Osteocyte (in vitro differentiated cells): ENCODE data around the gene PPP4C. TPM values are rescaled to one million over a fixed set of nuclear protein-coding genes. Genes with fewer than 3 reads are reported as not detected.
A peak's percentile ranks its signal among the peaks of the same experiment; 100 is the strongest.

Experiments
- DNase-seq: peaks from one replicate; pipeline ENCODE4 v3.0.0; 2021; ENCODE audit warnings: mixed read lengths; ENCODE audit not compliant: unreplicated experiment; ENCODE audit errors: extremely low spot score
- H3K27ac Mint-ChIP-seq: one replicate; pipeline ENCODE4 v1.8.0; 2021; ENCODE audit warnings: mild to moderate bottlenecking, mixed read lengths; ENCODE audit not compliant: unreplicated experiment
- H3K27me3 Mint-ChIP-seq: one replicate; pipeline ENCODE4 v1.8.0; 2021; ENCODE audit warnings: mixed read lengths; ENCODE audit not compliant: unreplicated experiment
- H3K36me3 Mint-ChIP-seq: one replicate; pipeline ENCODE4 v1.8.0; 2021; ENCODE audit warnings: mixed read lengths; ENCODE audit not compliant: unreplicated experiment
- H3K4me1 Mint-ChIP-seq: one replicate; pipeline ENCODE4 v1.8.0; 2021; ENCODE audit warnings: mixed read lengths; ENCODE audit not compliant: unreplicated experiment
- H3K4me3 Mint-ChIP-seq: one replicate; pipeline ENCODE4 v1.8.0; 2021; ENCODE audit warnings: mild to moderate bottlenecking, moderate library complexity, mixed read lengths; ENCODE audit not compliant: unreplicated experiment
- H3K9me3 Mint-ChIP-seq: one replicate; pipeline ENCODE4 v1.8.0; 2021; ENCODE audit warnings: mixed read lengths; ENCODE audit not compliant: unreplicated experiment
- CTCF ChIP-seq: fragments of 200-600 bp; sonication (generic); IDR thresholded peaks from 2 replicates; pipeline ENCODE4 v1.5.0; 2021; ENCODE audit warnings: antibody characterized with exemption, mild to moderate bottlenecking, moderate library complexity
- total RNA-seq: library from RNA; stranded (reverse); gene quantifications from 2 replicates; pipeline ENCODE4 v1.2.1, GENCODE V29; 2021

The PPP4C gene
- total RNA-seq, 1 donor from 2014 or later, result 102 TPM

GRCh38 chr16:30060346-30060745, 15.4 kb upstream of the PPP4C start:
- peaks cover 1% of the 10 kb centered on the region for H3K36me3 Mint-ChIP-seq
- DNase-seq, result no peak

GRCh38 chr16:30060836-30061554, 14.8 kb upstream of the PPP4C start:
- Mint-ChIP-seq H3K27ac (no peak overlapping the region), H3K4me3 (no peak overlapping the region), H3K9me3 (no peaks in the 10 kb centered on the region), H3K36me3 (peaks cover 1% of the 10 kb centered on the region), H3K27me3 (no peaks in the 10 kb centered on the region), H3K4me1 (peaks cover 14% of the 10 kb centered on the region)
- no peak for TF ChIP-seq CTCF
- DNase-seq, result no peak

More at GRCh38 chr16:30060346-30060745, 15.4 kb upstream of the PPP4C start:
- no peak for TF ChIP-seq CTCF
- H3K4me1 Mint-ChIP-seq, result peaks cover 14% of the 10 kb centered on the region
- no peak overlapping the region for H3K27ac Mint-ChIP-seq
- no peak overlapping the region for H3K4me3 Mint-ChIP-seq
- no peaks in the 10 kb centered on the region for H3K27me3 Mint-ChIP-seq
- no peaks in the 10 kb centered on the region for H3K9me3 Mint-ChIP-seq

GRCh38 chr16:30063278-30063892, 12.4 kb upstream of the PPP4C start:
- Mint-ChIP-seq H3K27me3 (no peaks in the 10 kb centered on the region), H3K9me3 (no peaks in the 10 kb centered on the region), H3K4me1 (peaks cover 28% of the 10 kb centered on the region), H3K27ac (peak overlapping the region; percentile 99), H3K4me3 (peak overlapping the region; percentile 91), H3K36me3 (peaks cover 11% of the 10 kb centered on the region)
- no peak for TF ChIP-seq CTCF
- no peak for DNase-seq

- Mint-ChIP-seq H3K27ac (peak overlapping the region; percentile 99), H3K36me3 (peaks cover 17% of the 10 kb centered on the region), H3K4me3 (peak overlapping the region; percentile 91), H3K9me3 (no peaks in the 10 kb centered on the region), H3K27me3 (no peaks in the 10 kb centered on the region), H3K4me1 (peaks cover 31% of the 10 kb centered on the region)
- no peak for DNase-seq
- peak; percentile 37 for TF ChIP-seq CTCF
Observed at GRCh38 chr16:30063893-30064728, 11.7 kb upstream of the PPP4C start.

GRCh38 chr16:30064729-30065101, 11.1 kb upstream of the PPP4C start:
- DNase-seq, result no peak
- Mint-ChIP-seq H3K27me3 (no peaks in the 10 kb centered on the region), H3K36me3 (peaks cover 22% of the 10 kb centered on the region), H3K4me1 (peaks cover 34% of the 10 kb centered on the region), H3K4me3 (peak overlapping the region; percentile 91), H3K9me3 (no peaks in the 10 kb centered on the region), H3K27ac (peak overlapping the region; percentile 99)
- TF ChIP-seq CTCF, result no peak
